SK-N-DZ (cell line): ENCODE measurements around the gene ZNF326.

Experiments
- DNase-seq: peaks from one replicate; pipeline ENCODE4 v3.0.0-alpha.2; 2015; ENCODE audit warnings: low spot score
- small RNA-seq, 2 experiments: library from RNA; depleted of rRNA; stranded (forward); fragments of <200 nt; gene quantifications; one replicate each; pipeline ENCODE3, GENCODE V24; 2014

Gene ZNF326

DNA sequence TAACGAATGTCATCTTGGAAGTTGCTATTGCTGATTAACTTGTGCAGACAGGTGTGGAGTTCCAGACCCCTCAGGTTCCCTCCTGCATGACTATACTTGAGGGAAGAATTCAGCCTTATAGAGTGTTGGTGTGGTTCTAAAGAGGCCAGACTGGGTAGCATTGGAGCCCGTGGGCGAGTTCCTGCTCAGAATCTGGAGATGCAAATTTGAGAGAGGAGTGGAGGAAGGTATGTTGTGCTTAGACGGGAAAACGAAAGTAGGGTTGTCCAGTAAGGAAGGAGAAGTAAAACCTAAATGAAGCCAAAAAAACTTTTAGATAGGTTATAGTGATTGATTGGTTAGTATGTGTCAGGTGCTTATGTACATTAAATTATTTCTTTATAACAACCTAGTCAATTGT, 79.2 kb downstream of the ZNF326 start:
- DNase-seq = no peak

DNA sequence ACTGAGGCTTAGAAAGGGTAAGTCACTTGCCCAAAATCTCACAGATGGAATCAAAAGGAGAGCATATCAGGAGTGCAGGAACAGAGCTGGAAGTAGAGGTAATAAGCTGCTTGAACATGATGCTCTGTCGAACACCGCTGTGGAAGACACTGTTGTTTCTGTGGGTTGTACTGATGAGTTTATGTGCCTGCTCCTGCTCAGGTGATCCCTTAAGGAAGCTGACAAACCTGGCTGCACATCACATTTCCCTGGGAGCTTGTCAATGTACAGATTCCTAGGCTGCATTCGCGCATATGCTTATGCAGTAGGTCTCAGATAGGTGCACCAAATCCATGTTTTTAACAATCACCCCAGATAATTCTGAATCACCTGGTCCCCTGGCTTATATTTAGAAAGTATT, 79.7 kb downstream of the ZNF326 start:
- DNase-seq = no peak

DNA sequence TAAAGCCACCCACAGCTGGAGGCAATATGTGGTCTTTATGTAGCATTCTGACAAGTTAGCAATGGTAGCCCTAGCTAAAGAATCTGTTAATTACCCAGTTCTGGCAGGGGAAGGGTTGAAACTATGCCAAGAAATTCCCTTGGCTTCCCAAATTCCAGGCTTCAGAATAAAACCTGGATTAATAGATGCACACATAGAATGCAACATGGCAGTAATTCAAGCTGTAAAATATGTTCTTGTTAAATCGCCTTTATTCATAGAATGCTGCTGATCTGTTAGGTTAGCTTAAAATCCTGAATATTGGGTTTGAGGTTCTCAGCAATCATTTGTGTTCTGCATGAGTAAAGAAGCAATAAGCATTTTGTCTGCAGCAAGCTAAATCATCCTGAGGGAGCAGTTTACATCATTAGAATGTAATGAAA, 80.1 kb downstream of the ZNF326 start:
- DNase-seq = no peak

DNA sequence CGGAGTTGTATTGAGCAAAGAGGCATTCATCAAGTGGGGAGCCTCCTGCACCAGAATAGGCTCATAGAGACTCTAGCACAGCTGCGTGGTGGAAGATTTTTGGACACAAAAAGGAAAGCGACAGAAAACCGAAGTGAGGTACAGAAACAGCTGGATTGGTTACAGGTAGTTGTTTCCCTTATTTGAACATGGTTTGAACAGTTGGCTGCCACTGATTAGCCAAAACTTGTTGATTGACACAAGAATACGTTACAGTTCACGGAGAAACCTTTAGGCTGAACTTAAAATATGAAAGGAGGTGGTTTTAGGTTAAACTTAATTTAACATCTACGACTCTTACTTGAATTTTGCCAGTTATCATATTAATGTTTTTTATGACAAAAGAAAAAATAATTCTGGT, 89.1 kb downstream of the ZNF326 start:
- DNase-seq = no peak

Small RNAs within 50 kb of the gene (small RNA-seq; reads per million reads assigned to genes)
- 0 to 0.03 reads per million in 2 experiments for gene RN7SKP272
